ENCODE measurements around the gene FBXO28.

- TF ChIP-seq, protein P1, sequence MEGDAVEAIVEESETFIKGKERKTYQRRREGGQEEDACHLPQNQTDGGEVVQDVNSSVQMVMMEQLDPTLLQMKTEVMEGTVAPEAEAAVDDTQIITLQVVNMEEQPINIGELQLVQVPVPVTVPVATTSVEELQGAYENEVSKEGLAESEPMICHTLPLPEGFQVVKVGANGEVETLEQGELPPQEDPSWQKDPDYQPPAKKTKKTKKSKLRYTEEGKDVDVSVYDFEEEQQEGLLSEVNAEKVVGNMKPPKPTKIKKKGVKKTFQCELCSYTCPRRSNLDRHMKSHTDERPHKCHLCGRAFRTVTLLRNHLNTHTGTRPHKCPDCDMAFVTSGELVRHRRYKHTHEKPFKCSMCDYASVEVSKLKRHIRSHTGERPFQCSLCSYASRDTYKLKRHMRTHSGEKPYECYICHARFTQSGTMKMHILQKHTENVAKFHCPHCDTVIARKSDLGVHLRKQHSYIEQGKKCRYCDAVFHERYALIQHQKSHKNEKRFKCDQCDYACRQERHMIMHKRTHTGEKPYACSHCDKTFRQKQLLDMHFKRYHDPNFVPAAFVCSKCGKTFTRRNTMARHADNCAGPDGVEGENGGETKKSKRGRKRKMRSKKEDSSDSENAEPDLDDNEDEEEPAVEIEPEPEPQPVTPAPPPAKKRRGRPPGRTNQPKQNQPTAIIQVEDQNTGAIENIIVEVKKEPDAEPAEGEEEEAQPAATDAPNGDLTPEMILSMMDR (conservative IDR thresholded peaks at IDR 0.05; ENCODE audit: low read length), result no peak
- no peak for TF ChIP-seq EZH2phosphoT487 (IDR thresholded peaks at IDR 0.05; ENCODE audit: borderline replicate concordance)
Measured at GRCh38 chr1:224123136-224123535, 9.2 kb downstream of the FBXO28 start.
